GM18498 (cell line): ENCODE measurements around the gene DNAJC6.
"Not testable (repeated sequence)": the region's sequence is repeated elsewhere in the genome, so short reads cannot be mapped to it uniquely, and the experiment has no call there.

Source experiments
- ATAC-seq: cut with Tn5 transposase; IDR thresholded peaks from one replicate; pipeline ENCODE4 v1.9.1; 2021; ENCODE audit warnings: mild to moderate bottlenecking, moderate library complexity; ENCODE audit not compliant: unreplicated experiment

Gene DNAJC6

GRCh38 chr1:65309304-65310077 is at the start of gene DNAJC6:
TSS of gene DNAJC6 (plus strand) at chr1:65309543. CDS start at chr1:65309746, 203 bp downstream.
- ATAC-seq = peak; percentile 63

DNA sequence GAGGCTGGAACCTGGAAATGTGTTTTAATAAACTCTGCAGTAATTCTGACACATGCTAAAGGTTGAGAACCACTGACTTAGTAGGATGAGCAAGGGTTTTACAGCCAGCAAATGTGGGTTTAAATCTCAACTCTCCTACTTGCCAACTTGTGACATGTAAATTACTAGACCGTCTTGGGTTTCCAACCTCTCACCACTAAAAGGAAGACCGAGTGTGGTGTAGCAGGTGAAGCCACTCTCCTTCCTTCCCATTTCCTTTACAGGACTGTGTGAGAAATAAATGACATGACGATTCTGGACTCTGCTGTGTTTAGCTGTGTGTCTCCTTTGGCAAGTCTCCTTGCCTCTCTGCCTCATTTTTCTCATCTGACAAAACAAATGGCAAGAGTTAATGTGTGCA is 49.5 kb upstream of the DNAJC6 start:
- ATAC-seq = no peak

- ATAC-seq = no peak
These were observed 48.4 kb upstream of the DNAJC6 start for GRCh38 chr1:65260851-65261473.

GRCh38 chr1:65263286-65263685 is 46.1 kb upstream of the DNAJC6 start:
- no peak for ATAC-seq

GRCh38 chr1:65264197-65264929 is 45.0 kb upstream of the DNAJC6 start:
- ATAC-seq = no peak

- no peak for ATAC-seq
These were observed 44.1 kb upstream of the DNAJC6 start for GRCh38 chr1:65265296-65265650.

- ATAC-seq = peak; percentile 67
These were observed 43.5 kb upstream of the DNAJC6 start for GRCh38 chr1:65265651-65266351.

DNA sequence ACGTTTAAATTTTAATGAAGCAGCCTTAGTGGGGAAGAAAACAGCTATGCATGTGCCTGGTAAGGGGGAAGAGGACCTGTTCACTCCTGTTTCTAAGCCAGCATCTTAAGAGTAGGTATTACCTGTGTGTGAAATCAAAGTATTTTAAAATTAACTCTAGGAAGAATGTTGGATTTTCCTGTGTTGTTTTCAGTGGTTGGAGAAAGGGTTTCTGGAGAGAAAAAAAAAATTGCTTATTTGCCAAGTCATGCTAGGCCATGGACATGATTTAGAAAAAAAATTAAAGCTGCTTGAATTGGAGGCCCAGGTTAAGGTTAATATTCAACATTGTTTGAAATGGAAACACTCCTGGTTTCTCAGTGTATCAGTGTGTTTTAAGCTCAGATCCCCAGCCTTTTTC is 42.9 kb upstream of the DNAJC6 start:
- ATAC-seq = no peak

DNA sequence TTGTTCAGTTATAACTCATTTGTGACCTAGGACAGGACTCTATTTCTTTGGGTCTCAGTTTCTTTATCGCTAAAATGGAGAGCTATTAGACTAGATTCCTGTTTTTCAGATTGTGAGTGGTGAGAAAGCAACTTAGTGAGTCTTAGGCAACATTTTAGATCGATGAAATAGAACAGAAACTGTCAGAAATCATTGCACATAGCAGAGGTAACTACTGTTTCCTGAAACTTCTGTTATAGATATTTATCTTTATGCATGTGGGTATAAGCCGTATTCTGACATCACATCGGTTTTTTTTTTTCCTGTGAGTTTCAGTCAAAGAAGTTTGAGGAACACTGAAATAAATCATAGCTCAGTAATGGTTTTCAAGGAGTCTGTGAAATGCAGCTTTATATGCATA is 42.1 kb upstream of the DNAJC6 start:
- no peak for ATAC-seq

DNA sequence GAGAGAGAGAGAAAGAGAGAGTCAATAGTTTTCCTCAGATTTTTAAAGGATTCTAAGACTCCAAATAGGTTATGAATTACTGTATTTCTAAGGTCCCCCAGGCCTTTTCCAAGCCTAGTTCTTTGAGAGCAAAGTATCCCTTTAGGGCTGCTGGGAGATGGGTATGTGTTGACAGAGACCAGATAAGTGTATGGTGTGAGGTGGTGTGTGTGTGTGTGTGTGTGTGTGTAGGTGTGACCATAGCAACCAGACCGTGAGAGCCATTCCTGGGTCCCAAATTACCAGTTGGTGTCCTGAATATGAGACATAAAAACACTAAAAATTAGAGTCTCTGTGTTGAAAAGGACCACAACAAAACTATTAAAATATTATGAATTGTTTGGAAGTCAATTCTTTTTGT is 41.7 kb upstream of the DNAJC6 start:
- ATAC-seq = no peak

- no peak for ATAC-seq
These were observed 39.7 kb upstream of the DNAJC6 start for GRCh38 chr1:65269612-65270011.

DNA sequence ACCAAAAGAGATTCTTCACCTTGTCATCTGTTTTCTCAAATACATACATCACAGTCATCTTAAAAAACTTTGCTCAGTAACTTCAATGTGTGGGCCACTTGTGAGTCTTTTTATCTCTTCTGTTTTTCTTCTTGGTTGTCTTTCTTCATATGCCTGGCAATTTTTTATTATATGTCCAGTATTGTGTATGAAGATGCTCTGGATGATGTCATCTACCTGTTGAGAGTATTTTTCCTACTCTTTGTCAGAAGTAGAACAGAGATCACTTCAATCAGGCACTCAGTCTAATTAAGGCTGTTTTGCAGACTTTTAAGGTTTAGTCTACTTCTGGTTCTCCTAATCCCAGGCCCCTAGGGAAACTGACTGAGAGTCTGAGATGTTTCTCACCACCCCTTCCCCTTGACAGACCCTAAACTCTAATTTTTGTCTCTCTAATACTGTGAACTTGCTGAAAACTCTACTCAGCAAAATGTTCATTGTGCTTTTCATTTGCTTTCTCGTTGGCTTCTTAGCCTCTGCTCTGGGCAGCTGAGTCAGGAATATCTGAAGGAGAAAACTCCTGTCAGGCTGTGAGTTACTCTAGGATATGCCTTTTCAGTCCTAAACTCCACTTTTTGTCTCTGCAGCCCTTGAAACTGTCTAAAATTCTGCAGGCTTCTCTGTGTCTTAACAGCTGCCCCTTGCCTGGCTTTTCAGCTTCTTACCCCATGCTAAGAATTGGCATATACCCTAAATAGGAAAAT is 33.0 kb upstream of the DNAJC6 start:
- no peak for ATAC-seq

- no peak for ATAC-seq
These were observed 31.6 kb upstream of the DNAJC6 start for GRCh38 chr1:65277605-65278347.

- no peak for ATAC-seq
These were observed 30.8 kb upstream of the DNAJC6 start for GRCh38 chr1:65278376-65279069.

DNA sequence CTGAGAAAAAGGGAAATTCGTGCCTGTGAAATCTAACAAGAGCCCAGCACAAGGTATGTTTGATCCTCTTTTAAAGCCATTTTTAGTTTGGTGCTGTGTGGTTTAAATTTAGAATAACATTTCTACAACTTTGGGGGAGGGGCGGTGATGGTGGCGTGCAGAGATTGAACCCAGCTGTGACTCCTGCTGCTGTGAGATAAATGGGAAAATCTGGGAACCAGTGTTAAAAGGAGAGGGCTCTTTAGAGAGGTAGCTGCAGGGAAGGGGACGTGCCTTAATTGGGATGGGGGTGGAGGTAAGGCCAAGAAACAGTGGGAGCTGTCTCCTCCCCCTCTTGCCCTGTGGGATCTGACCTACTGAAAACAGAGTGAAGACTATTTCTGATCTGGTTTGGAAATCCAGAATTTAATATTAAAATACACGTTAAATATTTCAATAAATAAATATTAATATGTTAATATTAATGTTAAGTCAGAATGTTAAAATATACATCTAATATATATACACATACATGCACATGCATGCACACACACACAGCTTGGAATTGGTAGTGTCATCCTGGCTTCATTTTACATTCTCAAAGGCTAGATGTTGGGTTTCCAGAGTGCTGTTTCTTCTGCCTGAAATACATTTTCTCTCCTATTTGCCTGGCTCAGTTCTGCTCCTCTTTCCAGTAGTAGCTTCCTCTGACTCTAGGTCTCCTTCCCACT is 30.1 kb upstream of the DNAJC6 start:
- no peak for ATAC-seq

- ATAC-seq = no peak
These were observed 27.5 kb upstream of the DNAJC6 start for GRCh38 chr1:65281846-65282245.

DNA sequence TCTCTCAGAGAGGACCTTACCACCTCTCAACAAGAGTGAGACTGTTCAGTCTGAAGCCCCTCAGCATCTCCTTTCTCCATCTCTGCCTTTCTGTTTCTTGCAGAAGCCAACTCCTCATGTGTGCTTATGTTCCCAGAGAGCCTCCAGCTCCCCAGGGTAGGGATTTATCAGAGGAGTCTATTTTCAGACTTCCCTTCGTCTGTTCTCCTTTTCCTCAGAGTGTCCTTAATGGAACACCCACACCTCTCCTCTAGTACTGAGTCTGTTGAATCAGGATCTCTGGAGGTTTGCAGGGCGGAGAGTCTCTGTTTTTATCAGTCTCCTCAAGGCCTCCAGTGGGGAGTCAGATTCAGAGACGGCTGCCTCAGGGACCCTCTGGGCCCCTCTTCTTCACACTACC is 25.1 kb upstream of the DNAJC6 start:
- ATAC-seq = no peak

- peak; percentile 65 for ATAC-seq
These were observed 19.9 kb upstream of the DNAJC6 start for GRCh38 chr1:65289449-65289848.

- ATAC-seq = not testable (repeated sequence)
These were observed 17.5 kb upstream of the DNAJC6 start for GRCh38 chr1:65291818-65292217.
